Endothelial cell of umbilical vein (primary cell): Measurements from ENCODE around the gene TBC1D16. TPM values are rescaled to one million over a fixed set of nuclear protein-coding genes. Genes with fewer than 3 reads are reported as not detected.

Source experiments
- BruUV-seq: library from RNA; stranded (reverse); fragments of 400-500 nt; replicated peaks from 2 replicates; lab custom pipeline; 2021; lab: Mats Ljungman, UMichigan
- CTCF ChIA-PET: fragments of 300-600, 350-600 bp; sonication (Branson Sonifier 250); formaldehyde crosslinking; loops from one replicate; lab custom pipeline; 2021; ENCODE audit warnings: antibody characterized with exemption, inconsistent platforms; lab: Charles Lee
- POLR2A ChIA-PET: fragments of 300-600, 350-600 bp; sonication (Branson Sonifier 250); formaldehyde crosslinking; loops from one replicate; lab custom pipeline; 2021; ENCODE audit warnings: antibody characterized with exemption, inconsistent platforms; lab: Charles Lee
- DNase-seq: peaks from one replicate; pipeline ENCODE4 v3.0.0-alpha.2; 2011; ENCODE audit warnings: low read depth, low spot score
- FAIRE-seq: peaks from 2 replicates; lab custom pipeline; 2011; peaks lifted over from hg19 to GRCh38; lab: Jason Lieb, UNC
- H2AFZ ChIP-seq: 2 replicates; pipeline ENCODE4 v1.6.0; 2012; ENCODE audit warnings: low read depth, low read length, control low read depth, inconsistent platforms
- H3K27ac ChIP-seq: 2 replicates; pipeline ENCODE4 v1.5.1; 2011; ENCODE audit warnings: low read depth, mild to moderate bottlenecking, control low read depth, low read length, moderate library complexity; ENCODE audit not compliant: insufficient read depth
- H3K27me3 ChIP-seq, 2 experiments: 2 replicates each; pipeline versions ENCODE4 v1.6.0 to v1.6.1; 2011; ENCODE audit warnings: low read length in 2 of 2, mixed read lengths in 1 of 2; ENCODE audit not compliant: control insufficient read depth in 2 of 2, insufficient read depth in 2 of 2
- H3K36me3 ChIP-seq, 2 experiments: 2 replicates in 1 of 2; 3 replicates in 1 of 2; pipeline ENCODE4 v1.5.1; 2011; ENCODE audit warnings: low read length in 2 of 2, mild to moderate bottlenecking in 1 of 2, moderate library complexity in 1 of 2; ENCODE audit not compliant: control insufficient read depth in 2 of 2, insufficient read depth in 2 of 2; ENCODE audit errors: extremely low read depth in 1 of 2
- H3K4me1 ChIP-seq: 3 replicates; pipeline ENCODE4 v1.5.1; 2011; ENCODE audit warnings: mild to moderate bottlenecking, low read length; ENCODE audit not compliant: control insufficient read depth, insufficient read depth; ENCODE audit errors: extremely low read depth
- H3K4me2 ChIP-seq: 2 replicates; pipeline ENCODE4 v1.6.1; 2011; ENCODE audit warnings: low read length, control low read depth, mixed read lengths; ENCODE audit not compliant: insufficient read depth
- H3K4me3 ChIP-seq, 3 experiments: fragments of 200-600 bp in 1 of 3; sonication (generic), shearing (Covaris generic) in 1 of 3; replicated peaks in 1 of 3; 2 replicates each; pipeline ENCODE4 v1.5.1; 2011 to 2016; ENCODE audit warnings: control low read depth in 3 of 3, low read length in 3 of 3, mild to moderate bottlenecking in 2 of 3, inconsistent platforms in 1 of 3, low read depth in 1 of 3, moderate library complexity in 1 of 3; ENCODE audit not compliant: insufficient read depth in 1 of 3
- H3K79me2 ChIP-seq: 2 replicates; pipeline ENCODE4 v1.6.0; 2012; ENCODE audit warnings: low read length, inconsistent platforms; ENCODE audit not compliant: control insufficient read depth, insufficient read depth
- H3K9ac ChIP-seq: replicated peaks from 2 replicates; pipeline ENCODE3; 2011; ENCODE audit warnings: low read length, control low read depth; ENCODE audit not compliant: insufficient read depth; ENCODE audit errors: extremely low read depth
- H3K9me1 ChIP-seq: replicated peaks from 3 replicates; pipeline ENCODE4 v1.6.0; 2011; ENCODE audit warnings: mild to moderate bottlenecking, low read length; ENCODE audit not compliant: control insufficient read depth, insufficient read depth; ENCODE audit errors: extremely low read depth
- H3K9me3 ChIP-seq: replicated peaks from 2 replicates; pipeline ENCODE4 v1.5.1; 2012; ENCODE audit warnings: low read length, inconsistent platforms; ENCODE audit not compliant: control insufficient read depth, insufficient read depth
- H4K20me1 ChIP-seq: replicated peaks from 2 replicates; pipeline ENCODE3; 2011; ENCODE audit warnings: mild to moderate bottlenecking, low read length; ENCODE audit not compliant: control insufficient read depth, insufficient read depth; ENCODE audit errors: extremely low read depth
- EZH2 ChIP-seq: IDR thresholded peaks from 2 replicates; pipeline ENCODE4 v1.6.1; 2012; ENCODE audit warnings: borderline replicate concordance, low read depth, mild to moderate bottlenecking, moderate library complexity, low read length, inconsistent platforms; ENCODE audit not compliant: severe bottlenecking
- FOS ChIP-seq: IDR thresholded peaks from 2 replicates; pipeline ENCODE4 v1.6.1; 2011; ENCODE audit warnings: mild to moderate bottlenecking, low read length, moderate library complexity, borderline replicate concordance; ENCODE audit not compliant: insufficient read depth
- GATA2 ChIP-seq: IDR thresholded peaks from 2 replicates; pipeline ENCODE4 v1.7.0; 2011; ENCODE audit warnings: low read depth, mild to moderate bottlenecking, moderate library complexity, mixed read lengths, low read length; ENCODE audit not compliant: insufficient read length, insufficient read depth
- JUN ChIP-seq: IDR thresholded peaks from 2 replicates; pipeline ENCODE4 v1.6.1; 2011; ENCODE audit warnings: borderline replicate concordance, low read depth; ENCODE audit not compliant: insufficient read length, insufficient read depth
- MYC ChIP-seq: IDR thresholded peaks from one replicate; pipeline ENCODE4 v1.6.1; 2011; ENCODE audit warnings: mild to moderate bottlenecking, low read depth, low read length
- POLR2A ChIP-seq: IDR thresholded peaks from 2 replicates; pipeline ENCODE4 v1.6.1; 2012; ENCODE audit warnings: low read depth, mild to moderate bottlenecking, control low read depth, low read length
- POLR2AphosphoS5 ChIP-seq: IDR thresholded peaks from 2 replicates; pipeline ENCODE4 v1.6.1; 2012; ENCODE audit warnings: low read depth, mild to moderate bottlenecking, control low read depth, low read length, moderate library complexity; ENCODE audit not compliant: insufficient read depth
- dilution Hi-C: fragments of 300-500 bp; cut with MboI; formaldehyde crosslinking; loops from one replicate; pipeline ENCODE4 v1.15.0; 2019; ENCODE audit warnings: low sequenced_read_pairs; ENCODE audit not compliant: extremely low pct_ligation_motif_present
- intact Hi-C: fragments of 100-400 bp; cut with micrococcal nuclease; formaldehyde crosslinking; loops from one replicate; pipeline ENCODE4 v1.10.0; 2022
- polyA plus RNA-seq, 4 experiments: library from polyadenylated mRNA; depleted of rRNA in 3 of 4; stranded (reverse) in 3 of 4; unstranded in 1 of 4; fragments of >200 nt; gene quantifications; 2 replicates each; pipeline versions ENCODE4 v1.2.1 to v1.2.3, GENCODE V29; 2011 to 2012; ENCODE audit warnings: missing spikeins in 1 of 4
- total RNA-seq: library from RNA; stranded (reverse); gene quantifications from 2 replicates; pipeline ENCODE4 v1.2.3, GENCODE V29; 2021
- TF ChIP-seq, protein P1 (sequence below): IDR thresholded peaks from 2 replicates; pipeline ENCODE4 v1.6.1; 2011; ENCODE audit not compliant: insufficient read depth, insufficient read length
- TF ChIP-seq, protein P2 (sequence below), 2 donors: IDR thresholded peaks; 1 replicate in 1 of 2; 2 replicates in 1 of 2; pipeline ENCODE4 v1.5.1; 2011; ENCODE audit warnings: low read length in 2 of 2, mild to moderate bottlenecking in 2 of 2, moderate library complexity in 2 of 2, control low read depth in 1 of 2, inconsistent platforms in 1 of 2, low read depth in 1 of 2; ENCODE audit not compliant: insufficient read depth in 1 of 2; ENCODE audit errors: extremely low read depth in 1 of 2

TBC1D16 gene
- total and polyA plus RNA-seq, 2 donors (not counting 3 experiments of a cell fraction or from before 2014, with no cell fraction given), result 12.9 to 48.6 TPM

- ChIA-PET CTCF (interaction anchor here (0.8 to 2.0 kb wide), 7 partner anchors 9 to 242 kb away, joined by 3 to 10 read pairs (median 4); partner anchors contain the start of gene CBX4), POLR2A (no interaction called here)
- no peaks in the 10 kb centered on the region for H3K9me1 ChIP-seq
- dilution Hi-C loops (no loop called here), intact Hi-C loops (loop anchor here (2.0 to 5.0 kb wide), 2 partner anchors 56 to 192 kb away; partner anchors contain the start of gene CBX8)
- no peaks in the 10 kb centered on the region for H4K20me1 ChIP-seq
- DNase-seq (peak; percentile 91), FAIRE-seq (peak; percentile 97)
- H3K36me3 ChIP-seq, result no peaks in the 10 kb centered on the region
- H3K27ac ChIP-seq, result peak overlapping the region; percentile 80
- peak; percentile 9 for TF ChIP-seq MYC
- TF ChIP-seq JUN, result peak; percentile 3
- peak; percentile 61 for TF ChIP-seq POLR2AphosphoS5
- TF ChIP-seq, protein P1, sequence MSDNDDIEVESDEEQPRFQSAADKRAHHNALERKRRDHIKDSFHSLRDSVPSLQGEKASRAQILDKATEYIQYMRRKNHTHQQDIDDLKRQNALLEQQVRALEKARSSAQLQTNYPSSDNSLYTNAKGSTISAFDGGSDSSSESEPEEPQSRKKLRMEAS, result peak; percentile 41
- TF ChIP-seq, protein P2, sequence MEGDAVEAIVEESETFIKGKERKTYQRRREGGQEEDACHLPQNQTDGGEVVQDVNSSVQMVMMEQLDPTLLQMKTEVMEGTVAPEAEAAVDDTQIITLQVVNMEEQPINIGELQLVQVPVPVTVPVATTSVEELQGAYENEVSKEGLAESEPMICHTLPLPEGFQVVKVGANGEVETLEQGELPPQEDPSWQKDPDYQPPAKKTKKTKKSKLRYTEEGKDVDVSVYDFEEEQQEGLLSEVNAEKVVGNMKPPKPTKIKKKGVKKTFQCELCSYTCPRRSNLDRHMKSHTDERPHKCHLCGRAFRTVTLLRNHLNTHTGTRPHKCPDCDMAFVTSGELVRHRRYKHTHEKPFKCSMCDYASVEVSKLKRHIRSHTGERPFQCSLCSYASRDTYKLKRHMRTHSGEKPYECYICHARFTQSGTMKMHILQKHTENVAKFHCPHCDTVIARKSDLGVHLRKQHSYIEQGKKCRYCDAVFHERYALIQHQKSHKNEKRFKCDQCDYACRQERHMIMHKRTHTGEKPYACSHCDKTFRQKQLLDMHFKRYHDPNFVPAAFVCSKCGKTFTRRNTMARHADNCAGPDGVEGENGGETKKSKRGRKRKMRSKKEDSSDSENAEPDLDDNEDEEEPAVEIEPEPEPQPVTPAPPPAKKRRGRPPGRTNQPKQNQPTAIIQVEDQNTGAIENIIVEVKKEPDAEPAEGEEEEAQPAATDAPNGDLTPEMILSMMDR (IDR thresholded peaks at IDR 0.05; ENCODE audit: extremely low read depth in 1 of 2, insufficient read depth in 1 of 2, low read depth in 1 of 2, low read length in 2 of 2), result no peak
- TF ChIP-seq GATA2, result no peak
- TF ChIP-seq FOS, result peak; percentile 83
- no peak for TF ChIP-seq EZH2
- TF ChIP-seq POLR2A, result no peak
- peak overlapping the region in 1 of 3 experiments; percentile 39 for H3K4me3 ChIP-seq
- H3K9ac ChIP-seq, result peak overlapping the region; percentile 43
- peak overlapping the region; percentile 60 for H2AFZ ChIP-seq
- H3K27me3 ChIP-seq, result no peaks in the 10 kb centered on the region
- H3K9me3 ChIP-seq, result no peaks in the 10 kb centered on the region
- peaks cover 3% of the 10 kb centered on the region for H3K79me2 ChIP-seq
- no TSS peak for BruUV-seq
- H3K4me1 ChIP-seq, result peaks cover 22% of the 10 kb centered on the region
- H3K4me2 ChIP-seq, result peak overlapping the region; percentile 85
Observed at GRCh38 chr17:79988185-79988971, 47.3 kb downstream of the TBC1D16 start.
